IPS DF 4.7 (cell line): ENCODE data around the gene CD300LB.
"Not testable (repeated sequence)": the region's sequence is repeated elsewhere in the genome, so short reads cannot be mapped to it uniquely, and the experiment has no call there.

ENCODE experiments used
- DNase-seq: peaks from one replicate; pipeline ENCODE4 v3.0.0-alpha.2; 2013; ENCODE audit warnings: low spot score; ENCODE audit errors: extremely low read depth

Gene CD300LB

DNA sequence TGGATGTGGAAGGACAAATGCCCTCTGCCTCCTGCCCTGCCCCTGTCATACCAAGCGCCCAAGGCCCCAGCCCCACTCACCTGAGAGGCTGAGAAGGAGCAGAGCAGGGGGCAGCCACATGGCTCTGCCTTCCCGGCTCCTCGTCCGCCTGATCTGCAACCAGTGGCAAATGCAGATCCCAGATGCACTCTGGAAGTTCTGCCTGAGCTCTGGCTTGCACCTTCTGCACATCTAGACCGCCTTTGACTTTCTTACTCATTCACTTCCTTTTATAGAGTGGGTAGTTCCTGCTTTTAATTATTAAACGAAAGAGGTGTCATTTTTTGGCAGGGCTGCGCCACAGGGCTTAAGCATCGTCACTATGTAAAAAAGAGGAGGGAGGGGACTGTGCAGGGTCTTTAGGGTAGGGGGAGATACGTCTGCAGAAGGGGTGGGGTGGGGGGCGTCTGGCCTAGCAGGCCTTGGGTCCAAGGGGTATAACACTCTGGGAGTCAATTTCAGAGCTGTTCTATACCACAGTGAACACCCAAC, at the start of gene CD300LB:
Gene CD300LB, minus strand, starts transcription at position 245 of the 531 bp plus-strand sequence. Its CDS starts 125 bp downstream, at position 120.
- no peak for DNase-seq

DNA sequence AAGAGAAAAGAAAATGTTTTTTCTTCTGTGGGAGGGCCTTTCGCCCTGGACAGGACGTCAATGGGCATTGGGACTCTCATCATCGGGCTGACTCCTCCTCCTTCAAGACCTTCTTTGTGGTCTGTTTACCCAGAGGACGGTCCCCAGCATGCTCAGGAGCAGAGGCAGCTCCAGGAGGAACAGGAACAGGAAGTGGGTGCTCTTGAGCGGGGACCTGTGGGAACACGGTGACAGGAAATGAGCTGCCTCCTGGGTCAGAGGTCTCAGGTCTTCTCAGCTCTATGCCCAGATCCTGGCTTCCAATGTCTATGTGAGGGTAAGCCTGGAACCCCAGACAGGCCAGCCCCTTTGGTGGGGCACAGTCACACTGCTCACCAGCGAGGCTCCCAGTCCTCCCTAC, 48.6 kb upstream of the CD300LB start:
- DNase-seq = no peak

DNA sequence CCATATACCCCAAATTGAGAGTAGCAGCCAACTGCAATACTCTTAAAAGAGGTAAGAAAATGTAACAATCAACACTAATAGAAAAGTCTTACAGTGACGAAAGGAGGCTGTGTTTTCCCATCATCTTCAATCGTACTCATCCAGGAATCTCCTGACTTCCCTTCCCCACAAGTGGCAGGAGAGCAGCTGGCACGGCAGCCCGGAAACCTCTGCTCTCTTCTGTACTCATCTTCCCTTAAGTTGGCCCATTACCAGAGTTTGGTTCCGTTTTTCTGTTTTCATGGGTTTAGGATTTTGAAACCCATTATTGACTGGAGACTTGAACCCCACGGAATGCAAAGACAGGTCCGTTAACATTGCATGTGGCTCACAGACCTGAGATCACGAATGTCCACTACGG, 47.7 kb upstream of the CD300LB start:
- DNase-seq = no peak

- no peak for DNase-seq
Measured at GRCh38 chr17:74574489-74575142, 43.3 kb upstream of the CD300LB start.

DNA sequence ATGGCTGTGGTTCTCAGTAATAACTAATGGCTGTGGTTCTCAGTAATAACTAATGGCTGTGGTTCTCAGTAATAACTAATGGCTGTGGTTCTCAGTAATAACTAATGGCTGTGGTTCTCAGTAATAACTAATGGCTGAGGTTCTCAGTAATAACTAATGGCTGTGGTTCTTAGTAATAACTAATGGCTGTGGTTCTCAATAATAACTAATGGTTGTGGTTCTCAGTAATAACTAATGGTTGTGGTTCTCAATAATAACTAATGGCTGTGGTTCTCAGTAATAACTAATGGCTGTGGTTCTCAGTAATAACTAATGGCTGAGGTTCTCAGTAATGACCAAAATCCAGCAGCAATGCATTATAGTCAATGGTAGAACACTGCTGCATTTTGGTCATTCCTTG, 42.4 kb upstream of the CD300LB start:
- not testable (repeated sequence) for DNase-seq

DNA sequence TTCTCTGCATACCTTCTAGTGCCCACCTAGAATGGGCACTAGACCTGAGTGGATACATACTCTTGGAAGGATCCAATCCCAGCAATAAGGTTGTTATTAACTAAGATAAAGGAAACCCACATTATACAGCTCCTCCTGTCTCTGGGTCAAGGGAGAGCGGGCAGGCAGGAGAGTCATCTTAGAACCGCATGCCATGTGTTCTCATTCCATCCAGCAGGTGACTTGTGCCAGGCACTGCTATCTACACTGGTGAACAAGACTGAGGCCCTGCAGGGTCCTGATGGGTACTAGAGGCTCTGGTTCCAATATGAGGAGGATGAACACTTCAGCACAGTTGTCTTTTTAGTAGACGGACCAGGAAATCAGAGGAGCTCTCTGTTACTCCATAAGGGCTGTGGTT, 41.9 kb upstream of the CD300LB start:
- no peak for DNase-seq

- DNase-seq = no peak
Measured at GRCh38 chr17:74571621-74572270, 40.5 kb upstream of the CD300LB start.

GRCh38 chr17:74569020-74570003, 38.0 kb upstream of the CD300LB start:
- no peak for DNase-seq

- no peak for DNase-seq
Measured at GRCh38 chr17:74568106-74568873, 37.0 kb upstream of the CD300LB start.

DNA sequence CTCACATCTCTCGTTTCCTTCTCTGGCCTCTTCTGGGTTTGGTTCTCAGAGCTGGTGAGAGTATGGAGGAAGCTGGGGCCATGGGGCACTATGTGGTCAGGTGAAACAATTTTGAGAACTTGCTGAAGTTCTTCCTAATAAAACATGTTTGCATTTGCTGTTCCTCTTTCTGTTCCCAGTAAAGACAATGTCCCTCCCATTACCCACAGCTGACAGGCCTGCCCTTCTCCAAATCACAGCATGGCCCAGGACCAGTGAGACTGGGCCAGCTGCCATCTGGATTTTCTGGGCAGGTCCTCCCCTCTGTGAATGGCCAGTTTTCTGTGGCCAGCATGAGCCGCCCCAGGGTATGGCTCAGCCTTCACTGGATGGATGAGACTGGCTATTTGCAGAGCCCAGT, 36.1 kb upstream of the CD300LB start, which contains the start of gene CD300H:
Gene CD300H, minus strand, starts transcription at position 113 of the 400 bp plus-strand sequence.
- no peak for DNase-seq

DNA sequence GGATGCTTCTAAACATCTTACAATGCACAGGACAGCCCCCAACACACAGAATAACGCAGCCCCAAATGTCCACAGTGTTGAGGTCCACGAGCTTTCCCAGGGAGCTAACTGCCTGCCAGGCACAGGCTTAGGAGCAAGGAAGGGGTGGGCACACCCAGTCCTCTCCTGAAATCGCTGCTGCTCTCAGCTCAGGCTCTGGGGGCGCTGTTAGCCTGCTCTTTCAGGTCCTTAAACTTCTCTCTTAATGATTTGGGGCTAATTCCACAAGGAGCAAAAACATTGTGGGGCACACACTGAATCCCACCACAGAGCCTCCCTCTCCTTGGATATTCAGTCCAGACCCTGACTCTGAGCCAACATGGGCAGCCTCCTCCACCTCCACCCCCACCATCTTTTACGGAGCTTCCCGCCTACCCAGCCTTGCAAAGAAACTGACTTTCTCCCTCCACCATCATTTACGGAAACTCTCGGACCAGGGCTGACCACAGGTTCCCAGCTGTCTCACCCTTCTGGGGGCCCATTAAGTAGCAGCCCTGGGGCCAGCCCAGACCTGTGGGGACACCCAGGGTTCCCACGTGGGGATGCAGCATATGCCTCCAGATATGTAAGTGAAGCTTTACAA, 35.0 kb upstream of the CD300LB start:
- peak; percentile 25 for DNase-seq

DNA sequence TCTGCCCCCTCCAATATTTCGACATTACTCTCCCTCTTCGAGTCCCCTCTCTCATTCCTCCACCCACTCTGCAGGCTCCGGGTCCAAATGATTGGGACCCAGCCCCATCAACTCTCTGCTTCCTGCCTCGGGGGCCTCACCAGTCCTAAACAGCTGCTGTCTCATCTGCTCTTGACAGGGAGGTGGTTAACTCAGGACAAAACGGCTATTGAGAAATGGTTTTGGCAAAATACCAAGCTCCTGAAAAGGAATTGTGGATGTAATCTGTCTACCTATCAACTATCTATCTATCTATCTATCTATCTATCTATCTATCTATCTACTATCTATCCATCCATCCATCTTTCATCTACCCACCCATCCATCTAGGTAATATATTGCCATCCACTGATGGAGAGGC, 33.9 kb upstream of the CD300LB start:
- no peak for DNase-seq

GRCh38 chr17:74563358-74563757, 32.1 kb upstream of the CD300LB start:
- DNase-seq = no peak

DNA sequence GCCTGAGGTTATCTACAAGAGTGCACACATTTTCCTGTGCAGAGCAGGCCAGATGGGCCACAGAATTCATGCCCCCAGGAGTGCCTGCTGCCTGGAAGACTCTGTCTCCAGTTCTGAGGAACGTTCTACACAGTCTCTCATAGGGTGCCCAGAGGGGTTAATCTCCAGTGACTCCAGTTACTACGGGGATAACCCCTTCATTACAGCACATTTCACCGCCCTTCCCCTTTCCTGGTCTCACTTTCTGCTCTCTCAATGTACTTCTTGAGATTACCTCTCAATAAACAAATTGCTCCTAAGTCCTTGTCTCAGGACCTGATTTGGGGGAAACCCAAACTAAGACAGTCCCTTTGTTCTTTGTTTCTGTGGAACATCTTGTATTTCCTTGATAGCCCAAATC, 30.3 kb upstream of the CD300LB start:
- no peak for DNase-seq

DNA sequence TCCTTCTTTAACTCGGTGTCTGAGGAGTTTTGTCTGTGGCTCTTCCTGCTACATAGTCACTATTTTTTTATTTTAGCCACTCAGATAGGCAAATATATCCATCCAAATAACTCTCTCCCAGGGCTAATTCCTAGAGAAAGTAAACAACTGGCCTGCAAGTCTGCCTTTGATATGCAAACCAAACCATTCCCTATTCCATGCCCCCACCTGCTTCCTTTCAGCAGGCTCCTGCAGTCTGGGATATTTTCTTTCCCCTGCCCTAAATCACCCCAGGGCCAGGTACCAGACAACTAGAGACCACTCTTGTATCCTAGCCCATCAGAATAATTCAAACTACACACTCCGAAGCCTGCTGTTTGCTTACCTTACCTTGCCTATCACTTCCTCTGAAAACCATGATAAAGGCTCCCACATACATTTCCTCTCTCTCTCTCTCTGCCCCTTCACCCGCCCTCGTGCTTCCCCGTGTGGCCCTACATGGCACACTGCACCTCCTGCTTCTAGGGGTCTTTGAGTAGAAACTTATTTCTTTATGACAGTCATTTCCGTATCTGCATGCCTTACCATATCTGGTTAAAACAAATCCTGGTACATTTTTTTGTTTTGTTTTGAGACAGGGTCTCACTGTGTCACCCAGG, 27.7 kb upstream of the CD300LB start:
- DNase-seq = no peak

GRCh38 chr17:74558402-74558801, 27.1 kb upstream of the CD300LB start:
- DNase-seq = not testable (repeated sequence)

DNA sequence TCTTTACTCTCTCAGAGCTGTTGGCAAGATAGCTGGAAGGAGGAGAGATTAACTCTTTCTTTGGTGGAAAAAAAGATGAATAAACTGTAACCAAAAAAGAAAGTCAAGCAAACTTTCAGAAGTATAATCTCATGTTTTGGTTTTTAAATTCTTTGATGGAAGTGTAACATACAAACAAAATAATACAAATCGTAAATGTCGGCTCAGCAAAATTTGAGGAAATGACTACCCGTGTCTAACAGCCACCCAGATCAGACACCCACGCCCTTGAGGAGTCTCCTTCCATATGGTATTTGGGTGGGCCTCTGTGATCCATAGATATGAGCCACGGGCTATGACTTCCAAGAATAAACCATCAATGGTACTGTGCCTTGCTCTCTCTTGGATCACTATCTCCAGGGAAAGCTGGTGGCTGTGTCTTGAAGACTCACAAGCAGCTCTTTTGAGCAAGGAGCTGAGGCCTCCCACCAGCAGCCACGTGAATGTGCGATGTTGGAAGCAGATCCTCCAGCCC, 24.2 kb upstream of the CD300LB start:
- no peak for DNase-seq

GRCh38 chr17:74554909-74555308, 23.6 kb upstream of the CD300LB start:
- DNase-seq = no peak

DNA sequence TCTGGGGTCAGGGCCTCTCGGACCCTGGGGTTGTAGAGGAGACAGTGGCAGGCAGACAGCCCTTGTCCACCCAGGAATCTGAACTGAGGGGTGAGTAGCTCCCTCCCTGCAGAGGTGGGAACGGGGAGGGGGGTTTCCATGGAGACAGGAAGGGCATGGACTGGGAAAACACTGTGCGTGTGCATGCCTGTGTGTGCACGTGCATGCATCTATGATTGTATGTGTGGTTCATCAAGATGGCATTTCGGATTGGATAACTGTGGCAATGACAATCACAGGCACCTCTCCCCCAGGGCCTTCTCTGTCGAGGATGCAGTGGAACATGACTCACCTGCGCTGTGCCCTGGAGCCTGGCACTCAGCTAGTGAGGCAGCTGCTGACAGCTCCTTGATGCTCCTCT, 20.8 kb upstream of the CD300LB start:
- no peak for DNase-seq

- no peak for DNase-seq
Measured at GRCh38 chr17:74550602-74551001, 19.3 kb upstream of the CD300LB start.
